GM12892 (cell line): ENCODE data around the gene STH.

Experiments
- POLR2A ChIP-seq: IDR thresholded peaks from 2 replicates; pipeline ENCODE4 v1.6.1; 2011; ENCODE audit warnings: low read depth, low read length, control low read depth
- POLR2AphosphoS5 ChIP-seq: IDR thresholded peaks from 2 replicates; pipeline ENCODE4 v1.6.1; 2011; ENCODE audit warnings: low read depth, low read length, control low read depth
- TAF1 ChIP-seq: IDR thresholded peaks from 2 replicates; pipeline ENCODE4 v1.6.1; 2011; ENCODE audit warnings: low read depth, mild to moderate bottlenecking, control low read depth, low read length, borderline replicate concordance

- TF ChIP-seq POLR2A = no peak
- no peak for TF ChIP-seq POLR2AphosphoS5
- TF ChIP-seq TAF1 = no peak
Measured at GRCh38 chr17:46044989-46045388, 45.9 kb downstream of the STH start.
